Mononuclear cell (primary cell): ENCODE results near the gene FAM120C. TPM values are rescaled to one million over a fixed set of nuclear protein-coding genes. Genes with fewer than 3 reads are reported as not detected.

Experiments
- H3K27me3 ChIP-seq: 2 replicates; pipeline ENCODE4 v1.6.0; 2011; ENCODE audit warnings: low read length, control low read depth; ENCODE audit not compliant: insufficient read depth
- H3K4me1 ChIP-seq: 2 replicates; pipeline ENCODE4 v1.5.1; 2011; ENCODE audit warnings: mild to moderate bottlenecking, low read length, control low read depth; ENCODE audit not compliant: insufficient read depth
- H3K4me3 ChIP-seq: 2 replicates; pipeline ENCODE4 v1.5.1; 2011; ENCODE audit warnings: mild to moderate bottlenecking, low read length, moderate library complexity
- H3K9me3 ChIP-seq: 2 replicates; pipeline ENCODE4 v1.5.1; 2011; ENCODE audit warnings: low read depth, mild to moderate bottlenecking, control low read depth, low read length
- total RNA-seq: library from RNA; depleted of rRNA; stranded (reverse); fragments of >200 nt; gene quantifications from one replicate; pipeline ENCODE4 v1.2.3, GENCODE V29; 2012

Gene FAM120C
- total RNA-seq, 1 donor, result 5.1 TPM

- Histone ChIP-seq H3K27me3 (no peaks in the 10 kb centered on the region), H3K9me3 (no peaks in the 10 kb centered on the region), H3K4me1 (no peaks in the 10 kb centered on the region), H3K4me3 (no peak overlapping the region)
Measured at GRCh38 chrX:54024350-54024749, 158.7 kb downstream of the FAM120C start.

Other genes with a start within 250 kb of the FAM120C start
- gene PHF8, start 138.8 kb downstream of the FAM120C start, total RNA-seq, result 61.0 TPM
- gene WNK3, start 174.8 kb upstream of the FAM120C start, total RNA-seq, result 0.42 TPM